H1 (cell line): Measurements from ENCODE around the gene HPN. TPM values are rescaled to one million over a fixed set of nuclear protein-coding genes. Genes with fewer than 3 reads are reported as not detected.

Experiments
- BCL11A ChIP-seq, 2 experiments: IDR thresholded peaks; one replicate each; pipeline ENCODE4 v1.6.1; 2011; ENCODE audit warnings: low read depth in 2 of 2, low read length in 2 of 2, mild to moderate bottlenecking in 2 of 2
- CEBPB ChIP-seq: IDR thresholded peaks from 2 replicates; pipeline ENCODE4 v1.6.1; 2012; ENCODE audit warnings: low read depth, low read length
- CHD1 ChIP-seq: IDR thresholded peaks from 2 replicates; pipeline ENCODE4 v1.6.1; 2012; ENCODE audit warnings: low read depth, low read length, improper control_type of control experiment
- KDM4A ChIP-seq: IDR thresholded peaks from one replicate; pipeline ENCODE4 v1.7.1; 2012; ENCODE audit warnings: low read depth, mild to moderate bottlenecking, moderate library complexity, low read length, inconsistent platforms; ENCODE audit not compliant: severe bottlenecking
- POLR2AphosphoS5 ChIP-seq: IDR thresholded peaks from 2 replicates; pipeline ENCODE4 v1.6.1; 2011; ENCODE audit warnings: low read depth, low read length
- RAD21 ChIP-seq, 2 experiments: IDR thresholded peaks in 1 of 2; conservative IDR thresholded peaks in 1 of 2; 2 replicates each; pipeline ENCODE4 v1.6.1; 2011; ENCODE audit warnings: low read depth in 2 of 2, low read length in 2 of 2, improper control_type of control experiment in 1 of 2, inconsistent platforms in 1 of 2, mild to moderate bottlenecking in 1 of 2, moderate library complexity in 1 of 2
- SIX5 ChIP-seq: IDR thresholded peaks from 2 replicates; pipeline ENCODE4 v1.6.1; 2011; ENCODE audit warnings: mild to moderate bottlenecking, low read depth, low read length
- SP4 ChIP-seq: IDR thresholded peaks from 2 replicates; pipeline ENCODE4 v1.6.1; 2012; ENCODE audit warnings: low read length, inconsistent platforms
- polyA plus RNA-seq, 7 experiments: library from polyadenylated mRNA; depleted of rRNA in 3 of 7; stranded (reverse) in 5 of 7; unstranded in 2 of 7; fragments of >200 nt in 5 of 7; fragments of 200-250 nt in 2 of 7; gene quantifications; 1 replicate in 5 of 7; 2 replicates in 1 of 7; 4 replicates in 1 of 7; pipeline versions ENCODE4 v1.2.1 to v1.2.3, GENCODE V29; 2011 to 2013; ENCODE audit warnings: missing spikeins in 2 of 7, mixed read lengths in 2 of 7
- total RNA-seq: library from RNA; stranded (reverse); fragmentation: NEBNext Ultra II Directional; extraction: Animal tissue kit (Norgen Biotek cat#: 25700); gene quantifications from 2 replicates; pipeline ENCODE4 v1.2.1, GENCODE V29; 2021

HPN gene
- total and polyA plus RNA-seq, 2 of the 8 experiments (the other 6 are each of a cell fraction or from before 2014, with no cell fraction given): 14.7 to 33.7 TPM

GRCh38 chr19:35109395-35110112 lies 68.0 kb downstream of the HPN start (continued):
- TF ChIP-seq KDM4A: no peak
- no peak for TF ChIP-seq CEBPB
- no peak for TF ChIP-seq SP4
- TF ChIP-seq SIX5: no peak
- no peak for TF ChIP-seq CHD1
- no peak for TF ChIP-seq POLR2AphosphoS5
- TF ChIP-seq RAD21 (IDR thresholded peaks at IDR 0.05 in 1 of 2, conservative IDR thresholded peaks at IDR 0.05 in 1 of 2; ENCODE audit: low read depth in 2 of 2, low read length in 2 of 2): no peak
- TF ChIP-seq BCL11A (IDR thresholded peaks at IDR 0.05; ENCODE audit: low read depth in 2 of 2, low read length in 2 of 2): no peak
- TF ChIP-seq, all 59 proteins: peak for 0
